ENCODE results near the gene SYNGR2.

SYNGR2 gene

DNA sequence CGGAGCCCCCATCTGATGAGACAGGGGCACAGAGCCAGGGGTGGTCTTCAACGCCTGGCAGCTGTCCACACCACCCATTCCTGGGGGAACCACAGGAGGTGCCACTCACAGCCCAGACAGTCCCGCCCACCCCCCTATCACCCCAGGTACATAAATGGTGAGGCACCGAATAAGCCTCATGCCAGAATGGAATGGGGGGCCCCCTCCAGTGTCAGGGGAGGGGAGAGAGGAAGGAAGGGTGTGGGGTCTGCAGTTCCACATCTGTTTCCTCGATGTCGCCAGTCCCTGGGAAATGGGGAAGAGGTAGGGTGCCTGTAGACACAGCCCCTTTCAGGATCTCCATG is 41.5 kb upstream of the SYNGR2 start:
- H3K4me3 ChIP-seq (ENCODE audit: control insufficient read depth in 1 of 7, extremely low read depth in 1 of 7, insufficient read depth in 4 of 7, low read depth in 2 of 7, low read length in 6 of 7), result peak overlapping the region in 6 of 7 experiments; percentile 68 to 88 (median 78)
- WGBS (ENCODE audit: insufficient coverage), result 4% methylated on average over 4 of the region's 6 CpGs
- peak overlapping the region in 1 of 2 experiments; percentile 79 for H3K27ac ChIP-seq (ENCODE audit: insufficient read depth in 1 of 2, low read depth in 1 of 2, low read length in 2 of 2, poor library complexity in 1 of 2, severe bottlenecking in 2 of 2)
- no peaks in the 10 kb centered on the region for H3K27me3 ChIP-seq (replicated peaks in 2 of 5; ENCODE audit: control insufficient read depth in 4 of 5, insufficient read depth in 5 of 5, low read length in 4 of 5)
- ChIA-PET POLR2A (interaction anchor here (1.0 kb wide), 1 partner anchor 12 kb away, joined by 3 read pairs; no protein-coding TSS in a partner anchor), CTCF (interaction anchor here (1.7 to 5.5 kb wide), 3 partner anchors 9 to 49 kb away, joined by 6 to 51 read pairs (median 7); no protein-coding TSS in a partner anchor)
- peaks cover 0 to 91% (median 84%) of the 10 kb centered on the region in 4 experiments for H3K4me1 ChIP-seq (ENCODE audit: control extremely low read depth in 1 of 4, control insufficient read depth in 4 of 4, insufficient read depth in 4 of 4, low read length in 3 of 4)
- DNase-seq, result peak in 1 of 3 donors; percentile 68
- H3K36me3 ChIP-seq (ENCODE audit: control insufficient read depth in 4 of 4, insufficient read depth in 4 of 4, low read length in 3 of 4), result peaks cover 2 to 44% (median 19%) of the 10 kb centered on the region in 4 experiments
- no peaks in the 10 kb centered on the region for H3K9me3 ChIP-seq (ENCODE audit: control extremely low read depth in 1 of 5, control insufficient read depth in 4 of 5, insufficient read depth in 2 of 5, low read depth in 1 of 5, low read length in 4 of 5)

DNA sequence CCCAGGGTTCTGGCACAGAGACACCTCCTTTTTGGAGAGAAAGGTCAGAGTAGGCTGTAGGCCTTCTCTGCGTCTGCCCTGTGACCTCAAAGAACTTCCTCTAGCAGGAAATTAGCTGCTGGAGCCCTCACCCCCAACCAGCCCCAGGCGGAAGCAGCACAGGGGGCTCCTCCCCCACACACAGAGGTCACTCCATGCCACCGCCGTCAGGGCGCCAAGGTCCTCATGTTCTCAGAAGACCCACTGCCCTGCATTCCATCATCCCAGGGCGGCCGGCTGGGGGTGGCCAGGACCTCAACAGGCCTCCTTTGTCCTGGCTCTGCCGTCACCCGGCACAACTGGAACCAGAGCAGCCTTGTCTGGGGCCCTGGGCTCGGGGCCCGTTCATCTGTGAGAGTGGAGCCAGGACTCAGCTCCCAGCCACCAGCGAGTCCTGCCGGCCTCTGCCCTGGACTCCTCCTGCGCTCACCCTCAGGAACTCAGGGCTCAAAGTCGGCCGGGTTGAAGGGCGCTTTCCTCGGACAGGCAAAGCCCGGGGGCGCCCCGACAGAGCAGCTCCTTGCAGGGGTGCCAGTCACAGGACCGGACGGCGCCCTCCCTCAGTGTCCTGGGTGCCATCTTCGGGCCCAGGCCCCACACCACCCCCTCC is 41.0 kb upstream of the SYNGR2 start:
- Histone ChIP-seq H3K27ac (ENCODE audit: insufficient read depth in 1 of 2, low read depth in 1 of 2, low read length in 2 of 2, poor library complexity in 1 of 2, severe bottlenecking in 2 of 2) (peak overlapping the region in 1 of 2 experiments; percentile 79), H3K27me3 (replicated peaks in 2 of 5; ENCODE audit: control insufficient read depth in 4 of 5, insufficient read depth in 5 of 5, low read length in 4 of 5) (no peaks in the 10 kb centered on the region), H3K4me1 (ENCODE audit: control extremely low read depth in 1 of 4, control insufficient read depth in 4 of 4, insufficient read depth in 4 of 4, low read length in 3 of 4) (peaks cover 0 to 87% (median 81%) of the 10 kb centered on the region in 4 experiments), H3K36me3 (ENCODE audit: control insufficient read depth in 4 of 4, insufficient read depth in 4 of 4, low read length in 3 of 4) (peaks cover 2 to 39% (median 16%) of the 10 kb centered on the region in 4 experiments), H3K4me3 (ENCODE audit: control insufficient read depth in 1 of 7, extremely low read depth in 1 of 7, insufficient read depth in 4 of 7, low read depth in 2 of 7, low read length in 6 of 7) (peak overlapping the region; percentile 38 to 88 (median 70)), H3K9me3 (ENCODE audit: control extremely low read depth in 1 of 5, control insufficient read depth in 4 of 5, insufficient read depth in 2 of 5, low read depth in 1 of 5, low read length in 4 of 5) (no peaks in the 10 kb centered on the region)
- ChIA-PET CTCF (interaction anchor here (0.7 to 5.5 kb wide), 5 partner anchors 9 to 49 kb away, joined by 3 to 51 read pairs (median 6); no protein-coding TSS in a partner anchor), POLR2A (interaction anchor here (0.6 to 1.0 kb wide), 2 partner anchors 13 to 1640 kb away, joined by 3 to 4 read pairs; no protein-coding TSS in a partner anchor)
- peak in 1 of 3 donors; percentile 77 for DNase-seq
- WGBS (ENCODE audit: insufficient coverage), result 3% methylated on average over 22 of the region's 25 CpGs

DNA sequence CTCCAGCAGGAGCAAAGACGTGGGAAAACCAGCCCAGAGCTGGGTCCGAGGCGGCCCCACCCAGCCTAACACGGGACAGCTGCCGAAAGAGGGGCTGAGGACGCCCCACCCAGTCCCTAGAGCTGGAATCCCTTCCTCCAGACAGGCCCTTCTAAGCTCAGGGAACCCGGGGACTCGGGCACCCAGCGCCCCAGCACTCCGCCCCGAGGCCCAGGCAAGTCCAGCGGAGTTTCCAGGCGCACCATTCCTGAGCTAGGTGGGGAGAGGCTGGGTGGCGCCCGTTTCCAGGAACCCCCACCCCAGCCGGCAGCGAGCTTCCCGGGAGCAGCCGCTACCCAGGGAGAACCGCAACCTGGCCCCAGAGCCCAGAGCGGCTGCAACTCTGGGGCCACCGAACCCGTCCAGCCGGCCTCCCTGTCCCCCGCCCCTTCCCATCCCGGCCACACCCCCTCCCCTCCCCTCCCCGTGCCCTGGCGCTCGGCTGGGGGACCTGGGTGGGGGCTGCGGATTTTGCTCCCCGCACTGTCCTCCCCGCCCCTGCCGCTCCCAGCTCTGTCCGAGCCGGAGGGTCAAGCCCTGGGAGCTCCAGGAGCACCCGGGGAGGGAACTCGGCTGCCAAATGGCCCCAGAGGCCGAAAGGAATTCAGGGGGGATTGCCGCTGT is 40.4 kb upstream of the SYNGR2 start:
- no peaks in the 10 kb centered on the region for H3K9me3 ChIP-seq (ENCODE audit: control extremely low read depth in 1 of 5, control insufficient read depth in 4 of 5, insufficient read depth in 2 of 5, low read depth in 1 of 5, low read length in 4 of 5)
- H3K27ac ChIP-seq (ENCODE audit: insufficient read depth in 1 of 2, low read depth in 1 of 2, low read length in 2 of 2, poor library complexity in 1 of 2, severe bottlenecking in 2 of 2), result peak overlapping the region in 1 of 2 experiments; percentile 79
- peak in 1 of 3 donors; percentile 16 for DNase-seq
- ChIA-PET CTCF (interaction anchor here (0.7 to 5.5 kb wide), 5 partner anchors 8 to 48 kb away, joined by 3 to 51 read pairs (median 6); no protein-coding TSS in a partner anchor), POLR2A (interaction anchor here (0.6 kb wide), 1 partner anchor 1641 kb away, joined by 4 read pairs; no protein-coding TSS in a partner anchor)
- peak overlapping the region; percentile 46 to 88 (median 70) for H3K4me3 ChIP-seq (ENCODE audit: control insufficient read depth in 1 of 7, extremely low read depth in 1 of 7, insufficient read depth in 4 of 7, low read depth in 2 of 7, low read length in 6 of 7)
- 0% methylated on average over 26 of the region's 39 CpGs for WGBS (ENCODE audit: insufficient coverage)
- peaks cover 2 to 38% (median 16%) of the 10 kb centered on the region in 4 experiments for H3K36me3 ChIP-seq (ENCODE audit: control insufficient read depth in 4 of 4, insufficient read depth in 4 of 4, low read length in 3 of 4)
- H3K27me3 ChIP-seq (replicated peaks in 2 of 5; ENCODE audit: control insufficient read depth in 4 of 5, insufficient read depth in 5 of 5, low read length in 4 of 5), result no peaks in the 10 kb centered on the region
- peaks cover 0 to 87% (median 81%) of the 10 kb centered on the region in 4 experiments for H3K4me1 ChIP-seq (ENCODE audit: control extremely low read depth in 1 of 4, control insufficient read depth in 4 of 4, insufficient read depth in 4 of 4, low read length in 3 of 4)

DNA sequence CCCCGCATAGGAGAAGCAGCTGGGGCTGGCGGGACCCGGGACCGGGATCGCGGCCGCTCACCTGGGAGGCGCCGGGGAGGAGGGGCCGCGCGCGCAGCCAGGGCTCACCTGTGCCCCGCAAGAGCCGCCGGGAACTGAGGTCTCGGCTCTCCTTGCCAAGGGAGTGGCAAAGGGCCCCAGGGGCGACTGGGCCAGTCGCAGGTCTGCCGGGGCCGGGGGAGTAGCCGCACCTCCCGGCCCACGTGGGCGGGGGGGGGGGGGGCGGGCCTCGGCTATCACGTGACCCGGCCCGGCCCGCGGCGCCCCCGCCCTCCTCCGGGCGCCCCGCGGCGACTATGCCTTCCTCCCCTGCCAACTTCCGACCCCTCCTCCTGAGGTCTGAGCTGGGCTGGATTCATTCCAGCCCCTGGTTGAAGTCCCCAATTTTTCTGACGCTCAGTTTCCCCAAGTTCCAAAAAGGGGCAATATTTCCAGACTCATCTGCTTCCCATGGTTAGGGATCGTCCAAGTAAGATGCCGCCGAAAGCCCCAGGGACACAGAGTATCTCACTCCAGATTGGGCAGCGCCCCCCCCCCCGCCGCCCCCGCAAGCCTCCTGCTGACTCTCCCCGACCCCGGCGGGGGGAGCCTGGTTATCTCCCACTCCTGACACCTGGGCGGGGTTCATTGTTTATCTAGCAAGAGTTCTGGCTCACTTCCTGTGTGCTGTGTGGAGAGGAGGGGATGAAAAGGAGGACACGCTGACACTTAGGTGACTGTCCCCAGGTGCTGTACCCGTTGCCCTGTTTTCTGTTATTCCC is 39.6 kb upstream of the SYNGR2 start, which contains the start of gene TMC6:
Gene TMC6 (minus strand): TSS at position 205 of the 800 bp plus-strand sequence. CDS start 1,923 bp downstream, outside the sequence.
- under 1% methylated on average over 19 of the region's 54 CpGs for WGBS (ENCODE audit: insufficient coverage)
- Histone ChIP-seq H3K4me3 (ENCODE audit: control insufficient read depth in 1 of 7, extremely low read depth in 1 of 7, insufficient read depth in 4 of 7, low read depth in 2 of 7, low read length in 6 of 7) (peak within 1 kb of the TSS; percentile 46 to 88 (median 70)), H3K27ac (ENCODE audit: insufficient read depth in 1 of 2, low read depth in 1 of 2, low read length in 2 of 2, poor library complexity in 1 of 2, severe bottlenecking in 2 of 2) (peak within 1 kb of the TSS in 1 of 2 experiments; percentile 79), H3K4me1 (ENCODE audit: control extremely low read depth in 1 of 4, control insufficient read depth in 4 of 4, insufficient read depth in 4 of 4, low read length in 3 of 4) (peaks cover 0 to 90% (median 87%) of the 10 kb centered on the region in 4 experiments), H3K36me3 (ENCODE audit: control insufficient read depth in 4 of 4, insufficient read depth in 4 of 4, low read length in 3 of 4) (peaks cover 2 to 38% (median 18%) of the 10 kb centered on the region in 4 experiments), H3K9me3 (ENCODE audit: control extremely low read depth in 1 of 5, control insufficient read depth in 4 of 5, insufficient read depth in 2 of 5, low read depth in 1 of 5, low read length in 4 of 5) (no peaks in the 10 kb centered on the region), H3K27me3 (replicated peaks in 2 of 5; ENCODE audit: control insufficient read depth in 4 of 5, insufficient read depth in 5 of 5, low read length in 4 of 5) (no peaks in the 10 kb centered on the region)
- peak in 2 of 3 donors; percentile 76 to 82 for DNase-seq
- POLR2A ChIA-PET, result no interaction called here
- CTCF ChIA-PET, result interaction anchor here (1.1 to 5.5 kb wide), 4 partner anchors 7 to 48 kb away, joined by 5 to 51 read pairs (median 6); no protein-coding TSS in a partner anchor

DNA sequence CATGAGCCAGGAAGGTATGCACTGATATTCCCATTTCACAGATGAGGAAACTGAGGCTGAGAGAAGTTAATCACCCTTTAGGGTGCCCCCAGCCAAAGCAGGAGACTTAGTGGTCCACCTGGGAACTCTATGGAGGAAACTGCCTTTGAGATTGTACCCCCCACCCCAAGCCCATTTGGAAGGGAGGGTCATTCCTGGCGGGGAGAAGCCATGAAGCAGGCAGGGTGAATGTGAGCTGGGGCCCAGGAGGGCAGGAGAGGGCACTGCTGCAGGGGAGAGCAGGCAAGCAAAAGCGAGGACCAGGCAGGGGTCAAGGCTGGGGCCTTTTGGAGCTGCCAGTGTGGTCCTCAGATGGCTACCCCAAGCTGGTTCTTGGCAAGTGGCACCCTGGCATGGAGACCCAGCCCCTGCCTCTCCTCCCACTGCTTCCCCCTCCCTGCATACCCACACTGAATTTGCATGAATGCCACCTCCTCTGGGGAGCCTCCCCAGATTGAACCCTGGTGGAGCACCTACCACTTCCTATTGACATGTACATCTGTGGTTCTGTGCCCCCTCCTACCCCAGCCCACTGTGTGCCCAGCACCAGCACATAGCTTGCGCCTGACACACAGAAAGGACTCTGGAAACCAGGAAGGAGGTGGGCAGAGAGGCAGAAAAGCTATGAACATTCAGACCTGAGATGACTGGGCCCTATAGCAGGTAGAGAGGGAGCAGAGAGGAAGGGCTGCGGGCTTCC is 38.9 kb upstream of the SYNGR2 start:
- ChIA-PET CTCF (interaction anchor here (1.4 to 10.4 kb wide), 7 partner anchors 6 to 47 kb away, joined by 5 to 122 read pairs (median 7); no protein-coding TSS in a partner anchor), POLR2A (interaction anchor here (0.9 to 3.0 kb wide), 4 partner anchors 10 to 77 kb away, joined by 3 to 11 read pairs (median 4); no protein-coding TSS in a partner anchor)
- H3K27ac ChIP-seq (ENCODE audit: insufficient read depth in 1 of 2, low read depth in 1 of 2, low read length in 2 of 2, poor library complexity in 1 of 2, severe bottlenecking in 2 of 2), result peak overlapping the region in 1 of 2 experiments; percentile 75
- WGBS (ENCODE audit: insufficient coverage), result 39% methylated on average over 3 of the region's 4 CpGs
- no peaks in the 10 kb centered on the region for H3K27me3 ChIP-seq (replicated peaks in 2 of 5; ENCODE audit: control insufficient read depth in 4 of 5, insufficient read depth in 5 of 5, low read length in 4 of 5)
- no peaks in the 10 kb centered on the region for H3K9me3 ChIP-seq (ENCODE audit: control extremely low read depth in 1 of 5, control insufficient read depth in 4 of 5, insufficient read depth in 2 of 5, low read depth in 1 of 5, low read length in 4 of 5)
- peak in 2 of 3 donors; percentile 41 to 54 for DNase-seq
- peak overlapping the region in 6 of 7 experiments; percentile 2 to 88 (median 78) for H3K4me3 ChIP-seq (ENCODE audit: control insufficient read depth in 1 of 7, extremely low read depth in 1 of 7, insufficient read depth in 4 of 7, low read depth in 2 of 7, low read length in 6 of 7)
- H3K4me1 ChIP-seq (ENCODE audit: control extremely low read depth in 1 of 4, control insufficient read depth in 4 of 4, insufficient read depth in 4 of 4, low read length in 3 of 4), result peaks cover 0 to 90% (median 85%) of the 10 kb centered on the region in 4 experiments
- H3K36me3 ChIP-seq (ENCODE audit: control insufficient read depth in 4 of 4, insufficient read depth in 4 of 4, low read length in 3 of 4), result peaks cover 2 to 39% (median 21%) of the 10 kb centered on the region in 4 experiments

DNA sequence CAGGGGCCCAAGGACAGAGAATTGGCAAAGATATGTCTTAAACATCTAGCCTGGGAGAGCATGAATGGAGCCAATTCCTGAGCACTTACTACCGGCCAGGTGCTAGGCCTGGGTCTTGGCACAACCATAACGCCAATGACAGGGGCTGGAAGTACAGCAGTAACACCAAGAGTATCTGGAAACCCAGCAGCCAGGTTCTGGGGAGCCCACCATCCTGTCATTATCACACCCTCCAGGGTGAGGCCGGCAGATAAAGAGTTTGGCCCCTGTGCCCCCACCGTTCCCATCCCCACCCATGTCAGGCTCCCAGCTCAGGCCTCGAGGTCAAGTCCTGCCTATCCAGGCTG is 38.3 kb upstream of the SYNGR2 start:
- WGBS (ENCODE audit: insufficient coverage), result 0% methylated on average over 3 of the region's 5 CpGs
- H3K27me3 ChIP-seq (replicated peaks in 2 of 5; ENCODE audit: control insufficient read depth in 4 of 5, insufficient read depth in 5 of 5, low read length in 4 of 5), result no peaks in the 10 kb centered on the region
- peak overlapping the region in 6 of 7 experiments; percentile 13 to 89 (median 81) for H3K4me3 ChIP-seq (ENCODE audit: control insufficient read depth in 1 of 7, extremely low read depth in 1 of 7, insufficient read depth in 4 of 7, low read depth in 2 of 7, low read length in 6 of 7)
- peaks cover 0 to 89% (median 84%) of the 10 kb centered on the region in 4 experiments for H3K4me1 ChIP-seq (ENCODE audit: control extremely low read depth in 1 of 4, control insufficient read depth in 4 of 4, insufficient read depth in 4 of 4, low read length in 3 of 4)
- ChIA-PET POLR2A (interaction anchor here (0.9 to 3.0 kb wide), 4 partner anchors 10 to 76 kb away, joined by 3 to 11 read pairs (median 4); no protein-coding TSS in a partner anchor), CTCF (interaction anchor here (0.7 to 10.4 kb wide), 7 partner anchors 10 to 71 kb away, joined by 3 to 122 read pairs (median 6); no protein-coding TSS in a partner anchor)
- H3K36me3 ChIP-seq (ENCODE audit: control insufficient read depth in 4 of 4, insufficient read depth in 4 of 4, low read length in 3 of 4), result peaks cover 2 to 39% (median 26%) of the 10 kb centered on the region in 4 experiments
- no peaks in the 10 kb centered on the region for H3K9me3 ChIP-seq (ENCODE audit: control extremely low read depth in 1 of 5, control insufficient read depth in 4 of 5, insufficient read depth in 2 of 5, low read depth in 1 of 5, low read length in 4 of 5)
- H3K27ac ChIP-seq (ENCODE audit: insufficient read depth in 1 of 2, low read depth in 1 of 2, low read length in 2 of 2, poor library complexity in 1 of 2, severe bottlenecking in 2 of 2), result peak overlapping the region; percentile 51 to 75
- peak in 2 of 3 donors; percentile 52 to 68 for DNase-seq

Measured in common myeloid progenitor, CD34-positive (primary cell).